GM21526 (cell line): ENCODE measurements around the gene PRDM11.
"Not testable (repeated sequence)": the region's sequence is repeated elsewhere in the genome, so short reads cannot be mapped to it uniquely, and the experiment has no call there.

ENCODE experiments used
- ATAC-seq: cut with Tn5 transposase; IDR thresholded peaks from one replicate; pipeline ENCODE4 v1.9.1; 2021; ENCODE audit warnings: moderate library complexity; ENCODE audit not compliant: unreplicated experiment, low FRiP score

PRDM11 gene

DNA sequence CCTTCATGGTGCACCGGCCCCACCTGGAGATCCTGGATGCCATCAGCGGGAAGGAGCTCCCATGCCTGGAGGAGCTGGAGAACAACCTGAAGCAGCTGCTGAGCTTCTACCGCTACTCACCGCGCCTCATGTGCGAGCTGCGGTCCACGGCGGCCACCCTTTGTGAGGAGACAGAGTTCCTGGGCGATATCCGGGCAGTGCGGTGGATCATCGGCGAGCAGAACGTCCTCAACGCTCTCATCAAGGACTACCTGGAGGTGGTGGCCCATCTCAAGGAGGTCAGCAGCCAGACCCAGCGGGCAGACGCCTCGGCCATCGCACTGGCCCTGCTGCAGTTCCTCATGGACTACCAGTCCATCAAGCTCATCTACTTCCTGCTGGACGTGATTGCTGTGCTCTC, 80.5 kb downstream of the PRDM11 start:
- ATAC-seq: no peak

- no peak for ATAC-seq
Observed at GRCh38 chr11:45227836-45228235, 81.4 kb downstream of the PRDM11 start.

GRCh38 chr11:45229401-45230020, 83.1 kb downstream of the PRDM11 start:
- ATAC-seq: no peak

DNA sequence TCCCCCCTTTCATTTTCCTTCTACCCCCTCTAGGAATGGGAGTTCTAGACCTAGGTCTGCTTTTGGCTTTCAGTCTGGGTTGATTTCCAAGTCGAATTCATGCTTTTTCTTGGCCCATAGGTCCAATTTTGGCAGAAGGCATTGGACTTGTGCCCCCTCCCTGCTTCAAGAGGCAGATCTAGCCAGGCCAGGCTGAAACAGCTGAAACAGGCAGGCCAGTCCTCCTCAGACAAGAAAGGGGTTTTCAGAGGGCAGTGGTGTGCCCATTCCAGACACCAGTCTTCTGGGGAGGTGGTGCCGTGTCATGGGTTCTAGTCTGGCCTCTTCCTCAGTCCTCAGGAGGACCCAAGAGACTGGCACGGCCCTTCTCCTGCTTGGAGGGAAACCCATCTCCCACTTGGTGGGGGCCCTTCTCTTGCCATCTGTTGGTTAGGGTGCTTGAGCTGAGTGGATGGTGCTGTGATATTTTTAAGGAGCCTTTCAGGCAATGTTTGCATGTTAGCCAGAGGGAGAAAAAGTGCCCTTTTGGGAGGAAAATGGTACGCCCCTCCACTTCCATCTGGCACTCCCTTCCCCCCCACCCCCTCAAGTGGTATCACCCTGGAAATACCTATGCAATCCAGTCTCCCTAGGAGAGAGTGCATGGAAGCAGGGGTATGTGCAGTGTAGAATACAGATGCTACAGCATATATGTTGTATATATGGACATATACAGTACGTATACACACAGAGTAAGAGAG, 86.1 kb downstream of the PRDM11 start:
- no peak for ATAC-seq

DNA sequence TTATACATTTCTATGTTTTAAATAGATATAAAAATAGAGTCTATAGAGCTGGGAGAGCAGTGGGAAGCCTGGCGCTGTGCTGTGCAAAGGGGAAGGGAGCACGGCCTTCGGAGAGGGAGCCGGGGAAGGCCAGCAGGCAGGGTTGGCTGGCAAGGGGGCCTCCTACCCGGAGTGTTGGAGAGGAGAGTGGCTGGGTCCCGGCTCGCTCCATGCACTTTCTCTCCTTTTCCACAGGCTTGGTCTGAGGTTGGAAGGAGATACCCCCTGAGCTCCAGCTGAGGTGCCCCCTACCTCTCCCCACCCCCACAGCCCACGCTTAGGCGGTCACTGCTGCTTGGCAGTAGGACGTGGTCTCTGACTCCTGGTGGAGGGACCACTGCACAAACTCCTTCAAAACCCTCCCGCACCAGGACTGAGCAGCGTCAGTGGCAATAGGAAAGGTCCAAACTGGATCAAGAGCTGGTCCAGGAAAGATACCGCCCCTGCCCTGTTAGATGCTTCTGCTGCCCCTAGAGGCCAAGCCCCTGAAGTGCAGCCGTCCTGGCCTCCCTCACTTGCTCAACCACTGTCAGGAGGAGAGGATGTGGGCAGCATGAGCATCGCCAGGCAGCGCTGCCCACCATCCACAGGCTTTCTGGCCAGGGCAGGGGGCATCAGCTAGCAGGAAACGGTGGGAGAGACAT, 86.8 kb downstream of the PRDM11 start:
- no peak for ATAC-seq

- no peak for ATAC-seq
Observed at GRCh38 chr11:45233804-45234170, 87.3 kb downstream of the PRDM11 start.

DNA sequence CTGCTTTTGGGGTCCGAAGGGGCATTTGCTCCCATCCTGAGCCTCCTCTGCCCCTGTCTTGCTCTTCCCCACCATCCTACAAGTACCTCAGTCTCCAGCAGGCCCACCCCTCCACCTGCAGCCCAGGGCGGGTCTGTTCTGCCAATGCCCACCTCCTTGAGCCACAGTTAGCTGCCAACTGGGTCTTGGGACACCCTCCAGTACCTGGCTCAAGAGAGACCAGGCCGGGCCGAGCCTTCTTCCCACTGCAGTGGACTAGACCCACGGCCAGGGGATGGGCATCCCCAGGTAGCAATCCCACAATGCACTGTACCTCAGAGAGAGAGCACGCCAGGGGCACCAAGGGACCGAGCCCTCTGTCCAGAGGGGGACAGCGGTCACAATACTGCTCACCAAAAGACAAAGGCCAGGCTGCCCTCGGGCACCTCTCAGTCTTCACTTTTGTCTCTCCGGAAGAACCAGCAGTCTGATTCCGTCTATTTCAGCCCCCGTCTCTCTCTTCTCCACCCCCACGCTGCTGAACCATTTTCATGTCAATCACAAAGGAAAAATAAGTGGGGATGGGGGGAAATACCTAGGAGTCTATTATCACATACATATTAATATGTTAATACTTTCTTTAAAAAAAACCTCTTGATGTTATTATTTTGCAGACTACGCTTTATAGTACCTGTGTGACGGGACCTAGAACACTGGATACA, 88.0 kb downstream of the PRDM11 start:
- no peak for ATAC-seq

GRCh38 chr11:45237711-45238315, 91.4 kb downstream of the PRDM11 start:
- no peak for ATAC-seq

DNA sequence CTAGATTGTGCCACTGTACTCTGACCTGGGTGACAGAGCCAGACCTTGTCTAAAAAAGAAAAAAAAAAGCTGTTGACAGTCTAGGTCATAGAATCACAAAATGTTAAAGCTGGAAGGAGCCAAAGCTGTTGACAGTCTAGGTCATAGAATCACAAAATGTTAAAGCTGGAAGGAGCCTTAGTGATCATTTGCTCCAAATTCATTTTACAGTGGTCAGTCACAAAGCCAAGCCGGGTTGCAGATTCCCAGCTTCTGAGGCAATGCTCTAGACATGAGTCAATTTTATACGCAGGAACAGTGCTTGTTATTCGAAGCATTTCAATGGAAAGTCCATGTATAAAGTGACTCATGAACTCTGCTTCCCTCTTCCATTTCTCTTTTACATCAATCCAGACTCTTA, 92.3 kb downstream of the PRDM11 start:
- no peak for ATAC-seq

GRCh38 chr11:45239733-45240132, 93.3 kb downstream of the PRDM11 start:
- ATAC-seq: no peak

DNA sequence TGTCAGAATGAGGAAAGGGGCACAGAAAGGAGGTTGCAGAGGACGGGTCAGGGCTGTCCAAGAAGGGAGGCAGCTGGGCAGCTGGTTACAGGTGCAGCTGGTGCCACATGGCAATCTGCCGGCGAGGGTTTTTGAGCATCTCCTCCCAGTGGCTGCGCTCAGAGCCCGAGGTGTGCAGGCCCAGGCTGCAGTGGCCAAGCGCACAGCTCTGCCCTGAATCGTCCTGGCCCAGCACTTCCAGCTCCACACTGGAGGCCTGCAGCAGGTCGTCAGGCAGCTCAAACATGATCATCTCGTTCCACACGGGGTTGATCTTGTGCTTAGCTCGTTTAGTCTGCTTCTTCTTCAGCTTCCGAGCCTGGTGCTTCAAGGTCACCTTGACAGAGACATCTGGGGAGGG, 97.5 kb downstream of the PRDM11 start:
- ATAC-seq: no peak

DNA sequence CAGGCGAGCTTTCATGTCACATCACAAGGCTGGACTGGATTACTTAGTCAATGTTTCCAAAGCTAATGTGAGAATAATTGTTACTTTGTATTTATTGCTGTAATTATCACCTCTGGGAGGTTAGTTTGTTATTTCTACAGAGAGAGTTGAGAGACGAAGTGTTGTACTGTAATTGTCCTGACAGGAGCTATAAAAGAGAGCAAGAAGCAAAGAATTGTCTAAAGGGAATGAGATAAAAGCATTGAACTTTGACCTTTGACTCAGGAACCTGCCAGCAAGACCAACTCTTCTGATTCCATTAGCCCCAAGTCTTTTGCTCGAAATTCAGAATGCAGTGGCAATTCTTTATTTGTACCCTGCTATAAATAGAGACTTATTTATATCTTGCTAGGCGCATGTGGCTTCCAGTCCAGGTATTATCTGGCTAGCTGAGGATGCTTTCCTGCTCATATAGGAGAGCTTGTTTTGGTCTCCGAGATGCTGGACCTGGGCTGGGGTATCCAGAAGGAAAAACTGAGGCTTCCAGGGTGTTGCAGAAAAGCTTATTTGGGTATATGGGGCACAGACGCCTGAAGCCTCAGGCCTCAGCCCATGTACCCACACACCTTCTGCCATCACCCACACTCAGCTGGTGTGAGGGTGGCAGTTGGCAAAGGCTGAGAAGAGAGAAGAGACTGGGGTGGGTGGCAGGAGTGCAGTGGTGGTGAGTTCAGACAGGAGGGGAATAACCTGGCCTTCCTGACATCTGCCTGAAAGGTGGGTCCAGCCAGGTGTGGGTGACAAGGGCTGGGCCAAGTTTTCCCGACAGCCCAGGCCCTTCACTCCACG, 99.0 kb downstream of the PRDM11 start:
- no peak for ATAC-seq

GRCh38 chr11:45246241-45246640, 99.8 kb downstream of the PRDM11 start:
- ATAC-seq: no peak

- no peak for ATAC-seq
Observed at GRCh38 chr11:45247433-45247832, 101.0 kb downstream of the PRDM11 start.

DNA sequence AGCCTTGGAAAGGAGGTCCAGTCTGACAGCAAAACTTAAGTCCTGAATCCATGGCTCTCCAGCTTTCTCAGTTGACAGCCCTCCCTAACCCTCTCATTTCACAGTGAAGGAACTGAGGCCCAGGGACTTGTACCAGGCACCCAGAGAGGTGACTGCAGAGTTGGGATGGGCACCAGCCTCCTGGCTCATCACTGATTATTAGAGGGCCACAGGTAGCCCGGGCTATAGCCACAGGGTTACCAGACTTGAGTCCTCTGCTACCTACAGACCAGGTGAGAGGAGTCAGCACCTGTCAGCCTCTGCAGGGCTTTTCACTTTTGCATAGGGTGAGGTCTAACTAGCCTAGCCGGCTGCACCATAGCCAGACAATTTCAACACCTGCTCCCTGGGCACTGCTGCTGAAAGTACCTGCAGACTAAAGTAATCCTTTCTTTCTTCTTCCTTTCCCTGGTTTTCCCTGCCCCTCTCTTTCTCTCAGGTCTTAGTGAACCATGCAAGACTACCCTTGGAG, 102.1 kb downstream of the PRDM11 start:
- ATAC-seq: no peak

GRCh38 chr11:45249372-45249771, 102.9 kb downstream of the PRDM11 start:
- ATAC-seq: not testable (repeated sequence)

DNA sequence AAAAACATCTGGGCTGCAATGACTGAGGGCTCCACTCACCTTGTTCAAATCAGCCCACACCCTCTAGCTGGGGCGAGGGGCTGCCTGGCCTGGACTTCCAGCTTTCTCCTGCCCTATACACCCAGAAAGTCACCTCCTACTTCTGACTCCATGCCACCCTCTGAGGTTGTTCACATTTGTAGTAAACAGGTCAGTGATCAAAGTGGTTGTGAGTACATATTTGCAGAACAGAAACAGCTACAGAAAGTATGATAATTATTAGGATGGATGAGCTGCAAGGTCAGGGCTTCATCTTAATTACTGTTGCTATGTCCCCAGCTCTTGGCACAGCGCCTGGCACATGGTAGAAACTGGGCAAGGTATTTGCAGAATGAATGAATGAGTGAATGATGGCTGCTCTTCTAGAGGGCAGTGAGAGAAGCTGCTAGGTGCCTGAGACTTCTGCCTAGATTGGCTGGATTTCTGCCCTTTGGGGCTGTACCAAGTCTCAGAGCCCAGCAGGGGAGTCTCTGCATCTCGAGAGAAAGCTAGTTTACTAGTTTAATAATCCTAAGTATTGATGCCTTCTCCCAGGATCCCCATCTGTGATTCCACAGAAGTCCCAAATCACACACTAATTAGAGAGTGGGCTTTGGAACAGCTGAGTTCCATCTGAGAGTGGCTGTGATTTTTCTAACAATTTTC, 103.7 kb downstream of the PRDM11 start:
- ATAC-seq: no peak

- ATAC-seq: peak; percentile 61
Observed at GRCh38 chr11:45252134-45252856, 105.9 kb downstream of the PRDM11 start.

DNA sequence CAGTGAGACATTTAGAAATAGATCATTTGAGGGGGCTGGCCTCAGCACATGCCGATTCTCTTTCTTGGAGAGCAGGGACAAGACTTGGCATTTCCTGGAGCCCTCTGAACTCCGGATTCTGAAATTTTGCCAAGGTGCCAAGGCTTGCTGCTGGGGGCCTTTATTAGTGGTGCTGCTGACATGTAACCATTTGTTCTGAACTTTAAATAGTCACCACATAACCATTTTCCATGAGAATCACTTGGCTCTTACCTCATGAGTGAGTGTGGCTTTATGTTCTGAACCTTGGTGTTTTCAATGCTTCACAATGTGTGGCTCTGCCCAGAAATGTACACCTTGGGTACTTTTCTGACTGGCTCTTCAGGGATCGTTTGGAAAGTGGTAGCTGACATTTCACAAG, 106.4 kb downstream of the PRDM11 start:
- ATAC-seq: no peak
